Stimulated activated CD4-positive, alpha-beta T cell treated with anti-CD3 and anti-CD28 coated beads, Interleukin-15, amount 100 ng/mL, for 24 hours (primary cell): Measurements from ENCODE around the gene FAF1.

Source experiments
- DNase-seq: peaks from one replicate; pipeline ENCODE4 v3.0.0-alpha.2; 2020

FAF1 gene

GRCh38 chr1:50473513-50473912 is 486.6 kb downstream of the FAF1 start:
- DNase-seq: no peak

- no peak for DNase-seq
Observed at GRCh38 chr1:50471967-50472366, 488.1 kb downstream of the FAF1 start.

GRCh38 chr1:50462964-50463363 is 497.1 kb downstream of the FAF1 start:
- DNase-seq: no peak

GRCh38 chr1:50458507-50458906 is 501.6 kb downstream of the FAF1 start:
- no peak for DNase-seq

GRCh38 chr1:50454911-50455310 is 505.2 kb downstream of the FAF1 start:
- DNase-seq: no peak

GRCh38 chr1:50453266-50453665 is 506.8 kb downstream of the FAF1 start:
- DNase-seq: no peak

- DNase-seq: no peak
Observed at GRCh38 chr1:50452700-50453099, 507.4 kb downstream of the FAF1 start.

GRCh38 chr1:50450861-50451653 is 509.0 kb downstream of the FAF1 start:
- no peak for DNase-seq

GRCh38 chr1:50447961-50448360 is 512.1 kb downstream of the FAF1 start:
- no peak for DNase-seq

GRCh38 chr1:50441183-50441582 is 518.9 kb downstream of the FAF1 start:
- no peak for DNase-seq

- DNase-seq: no peak
Observed at GRCh38 chr1:50438945-50439344, 521.1 kb downstream of the FAF1 start.

- DNase-seq: no peak
Observed at GRCh38 chr1:50436489-50436888, 523.6 kb downstream of the FAF1 start.

GRCh38 chr1:50430010-50430405 is 530.1 kb downstream of the FAF1 start:
- no peak for DNase-seq

GRCh38 chr1:50427818-50428779 is 532.0 kb downstream of the FAF1 start:
- DNase-seq: no peak

- peak; percentile 2 for DNase-seq
Observed at GRCh38 chr1:50427086-50427817, 532.8 kb downstream of the FAF1 start.

- peak; percentile 8 for DNase-seq
Observed at GRCh38 chr1:50426702-50427085, 533.4 kb downstream of the FAF1 start.

GRCh38 chr1:50426108-50426700 is 533.9 kb downstream of the FAF1 start:
- peak; percentile 5 for DNase-seq

GRCh38 chr1:50425376-50426107 is 534.5 kb downstream of the FAF1 start:
- DNase-seq: peak; percentile 4

GRCh38 chr1:50424884-50425375 is 535.1 kb downstream of the FAF1 start:
- peak; percentile 9 for DNase-seq

- peak; percentile 49 for DNase-seq
Observed at GRCh38 chr1:50424045-50424883, 535.8 kb downstream of the FAF1 start.

GRCh38 chr1:50423670-50424000 is 536.4 kb downstream of the FAF1 start:
- DNase-seq: peak; percentile 59
